ENCODE results near the gene AP5B1.
A peak's percentile ranks its signal among the peaks of the same experiment; 100 is the strongest.

The AP5B1 gene

GRCh38 chr11:65822776-65823528, 42.2 kb upstream of the AP5B1 start:
- no peak overlapping the region for H2BK120ac ChIP-seq (ENCODE audit: low read depth, low read length)
- no peak overlapping the region for H2BK12ac ChIP-seq (ENCODE audit: low read length in 2 of 2)
- DNase-seq = no peak
- 84% methylated on average over 15 of the region's 15 CpGs for WGBS
- H3K4me2 ChIP-seq (ENCODE audit: low read length, poor library complexity, severe bottlenecking) = no peak overlapping the region
- H2BK15ac ChIP-seq (ENCODE audit: low read depth, poor library complexity, severe bottlenecking) = no peak overlapping the region
- H3K27me3 ChIP-seq (ENCODE audit: control insufficient read depth in 1 of 2, insufficient read depth in 1 of 2, low read length in 2 of 2) = peaks cover 0 to 5% of the 10 kb centered on the region in 2 experiments
- no peak overlapping the region for H3K4ac ChIP-seq (ENCODE audit: low read depth in 1 of 2, low read length in 2 of 2)
- H3K27ac ChIP-seq (ENCODE audit: low read length, poor library complexity, severe bottlenecking) = no peak overlapping the region
- H3K36me3 ChIP-seq (ENCODE audit: control insufficient read depth in 1 of 2, insufficient read depth in 2 of 2, low read depth in 1 of 2, low read length in 2 of 2) = no peaks in the 10 kb centered on the region
- no peak overlapping the region for H2BK5ac ChIP-seq (ENCODE audit: low read depth, low read length, poor library complexity, severe bottlenecking)
- no peak overlapping the region for H3K14ac ChIP-seq (ENCODE audit: low read length in 2 of 2)
- no peak overlapping the region for H3K4me3 ChIP-seq (ENCODE audit: insufficient read depth in 1 of 2, low read depth in 1 of 2, low read length in 2 of 2)
- H2AFZ ChIP-seq (ENCODE audit: low read depth, low read length) = no peak overlapping the region
- no peak overlapping the region for H4K91ac ChIP-seq (ENCODE audit: low read length)
- H3K9me3 ChIP-seq (ENCODE audit: control insufficient read depth, low read length) = no peaks in the 10 kb centered on the region
- no peak overlapping the region for H2AK5ac ChIP-seq (ENCODE audit: low read length, severe bottlenecking)
- no peak overlapping the region for H3K9ac ChIP-seq (ENCODE audit: low read length)
- H3K18ac ChIP-seq (ENCODE audit: low read depth in 1 of 2, low read length in 2 of 2) = no peak overlapping the region
- H3K23ac ChIP-seq (ENCODE audit: low read length in 2 of 2) = no peak overlapping the region
- no peaks in the 10 kb centered on the region for H3K79me1 ChIP-seq (replicated peaks; ENCODE audit: low read length, poor library complexity, severe bottlenecking)
- H4K8ac ChIP-seq (ENCODE audit: low read length) = no peak overlapping the region
- no peaks in the 10 kb centered on the region for H3K4me1 ChIP-seq (ENCODE audit: control insufficient read depth, insufficient read depth, low read depth, low read length)

DNA sequence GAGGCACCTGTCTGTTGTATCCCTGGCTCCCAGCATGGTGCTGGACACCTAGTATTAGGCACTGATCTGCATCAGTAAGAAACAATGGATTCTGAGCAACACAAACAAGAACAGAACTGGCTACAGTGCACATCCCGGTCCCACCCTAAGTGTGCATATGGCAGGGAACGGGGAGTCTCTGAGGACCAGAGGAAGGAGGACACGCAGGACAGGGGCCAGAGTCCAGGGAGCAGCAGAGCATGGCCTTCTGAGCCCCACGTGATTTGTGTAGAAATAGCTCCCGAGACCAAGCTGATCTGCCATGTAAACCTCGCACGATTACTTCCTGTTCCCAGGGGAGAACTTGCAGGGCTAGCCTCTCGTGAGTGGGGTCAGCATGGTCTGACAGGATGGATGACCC, 40.3 kb upstream of the AP5B1 start:
- Histone ChIP-seq H2AK5ac (ENCODE audit: low read length, severe bottlenecking) (no peak overlapping the region), H2BK5ac (ENCODE audit: low read depth, low read length, poor library complexity, severe bottlenecking) (no peak overlapping the region), H4K8ac (ENCODE audit: low read length) (no peak overlapping the region), H3K4ac (ENCODE audit: low read depth in 1 of 2, low read length in 2 of 2) (no peak overlapping the region), H3K14ac (ENCODE audit: low read length in 2 of 2) (no peak overlapping the region), H3K36me3 (ENCODE audit: control insufficient read depth in 1 of 2, insufficient read depth in 2 of 2, low read depth in 1 of 2, low read length in 2 of 2) (no peaks in the 10 kb centered on the region), H3K18ac (ENCODE audit: low read depth in 1 of 2, low read length in 2 of 2) (no peak overlapping the region), H2BK12ac (ENCODE audit: low read length in 2 of 2) (no peak overlapping the region), H3K4me1 (ENCODE audit: control insufficient read depth, insufficient read depth, low read depth, low read length) (no peaks in the 10 kb centered on the region), H3K9ac (ENCODE audit: low read length) (no peak overlapping the region), H3K9me3 (ENCODE audit: control insufficient read depth, low read length) (no peaks in the 10 kb centered on the region), H2AFZ (ENCODE audit: low read depth, low read length) (no peak overlapping the region), H4K91ac (ENCODE audit: low read length) (no peak overlapping the region), H3K79me1 (replicated peaks; ENCODE audit: low read length, poor library complexity, severe bottlenecking) (no peaks in the 10 kb centered on the region), H2BK15ac (ENCODE audit: low read depth, poor library complexity, severe bottlenecking) (no peak overlapping the region), H3K23ac (ENCODE audit: low read length in 2 of 2) (no peak overlapping the region), H3K4me2 (ENCODE audit: low read length, poor library complexity, severe bottlenecking) (no peak overlapping the region), H2BK120ac (ENCODE audit: low read depth, low read length) (no peak overlapping the region), H3K27me3 (ENCODE audit: control insufficient read depth in 1 of 2, insufficient read depth in 1 of 2, low read length in 2 of 2) (no peaks in the 10 kb centered on the region), H3K27ac (ENCODE audit: low read length, poor library complexity, severe bottlenecking) (no peak overlapping the region), H3K4me3 (ENCODE audit: insufficient read depth in 1 of 2, low read depth in 1 of 2, low read length in 2 of 2) (no peak overlapping the region)
- no peak for DNase-seq
- WGBS = 47% methylated on average over 8 of the region's 8 CpGs

DNA sequence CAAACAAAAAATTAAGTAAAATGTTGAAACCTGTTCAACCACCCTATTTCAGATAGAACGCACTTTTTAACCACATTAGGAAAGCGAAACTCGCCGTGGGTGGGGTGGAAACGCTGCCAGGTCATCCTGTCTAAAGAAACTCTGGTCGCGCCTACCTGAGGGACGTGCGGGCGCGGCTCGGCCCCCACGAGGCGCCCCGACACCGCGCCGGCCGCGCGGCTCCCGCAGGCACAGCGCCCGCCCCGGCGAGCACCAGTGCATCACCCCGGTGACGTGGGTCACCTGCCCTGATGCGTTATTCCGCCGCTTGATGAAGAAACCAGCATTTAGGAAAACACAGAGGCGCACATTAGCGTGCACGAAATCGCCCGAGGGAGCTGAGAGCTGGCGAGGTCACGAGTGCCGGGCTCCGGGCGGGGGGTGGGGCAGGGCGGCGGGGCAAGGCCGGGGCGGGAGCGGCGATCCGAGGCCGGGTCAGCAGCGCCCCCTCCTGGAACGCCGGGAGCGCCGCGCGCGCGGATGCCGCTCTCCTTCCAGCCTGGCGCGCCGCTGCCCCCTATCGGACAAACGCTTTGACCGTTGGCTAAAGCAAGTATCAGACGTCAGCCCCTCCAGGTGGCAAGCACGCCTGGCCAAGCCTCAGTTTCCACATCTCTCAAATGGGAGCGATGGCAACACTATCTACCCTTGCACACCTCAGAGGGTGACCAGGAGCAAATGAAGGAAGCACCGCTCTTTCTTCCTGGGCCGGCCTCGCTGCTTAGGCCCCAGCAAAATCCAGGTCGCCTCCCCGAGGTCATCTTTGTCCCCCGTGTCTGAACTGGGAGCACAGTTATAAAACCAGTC, 37.3 kb upstream of the AP5B1 start:
- Histone ChIP-seq H3K23ac (ENCODE audit: low read length in 2 of 2) (peak overlapping the region in 1 of 2 experiments; percentile 73), H2BK15ac (ENCODE audit: low read depth, poor library complexity, severe bottlenecking) (peak overlapping the region; percentile 50), H3K4ac (ENCODE audit: low read depth in 1 of 2, low read length in 2 of 2) (peak overlapping the region; percentile 81 to 97), H3K4me3 (ENCODE audit: insufficient read depth in 1 of 2, low read depth in 1 of 2, low read length in 2 of 2) (peak overlapping the region; percentile 84 to 88), H2BK120ac (ENCODE audit: low read depth, low read length) (peak overlapping the region; percentile 71), H3K9me3 (ENCODE audit: control insufficient read depth, low read length) (no peaks in the 10 kb centered on the region), H3K36me3 (ENCODE audit: control insufficient read depth in 1 of 2, insufficient read depth in 2 of 2, low read depth in 1 of 2, low read length in 2 of 2) (peaks cover 4 to 8% of the 10 kb centered on the region in 2 experiments), H3K4me1 (ENCODE audit: control insufficient read depth, insufficient read depth, low read depth, low read length) (no peaks in the 10 kb centered on the region), H3K27me3 (ENCODE audit: control insufficient read depth in 1 of 2, insufficient read depth in 1 of 2, low read length in 2 of 2) (peaks cover 0 to 6% of the 10 kb centered on the region in 2 experiments), H2AK5ac (ENCODE audit: low read length, severe bottlenecking) (no peak overlapping the region), H2BK12ac (ENCODE audit: low read length in 2 of 2) (peak overlapping the region in 1 of 2 experiments; percentile 85), H4K8ac (ENCODE audit: low read length) (peak overlapping the region; percentile 80), H2AFZ (ENCODE audit: low read depth, low read length) (peak overlapping the region; percentile 67), H3K18ac (ENCODE audit: low read depth in 1 of 2, low read length in 2 of 2) (peak overlapping the region; percentile 90 to 99), H3K14ac (ENCODE audit: low read length in 2 of 2) (peak overlapping the region in 1 of 2 experiments; percentile 100), H3K27ac (ENCODE audit: low read length, poor library complexity, severe bottlenecking) (no peak overlapping the region), H2BK5ac (ENCODE audit: low read depth, low read length, poor library complexity, severe bottlenecking) (peak overlapping the region; percentile 75), H4K91ac (ENCODE audit: low read length) (peak overlapping the region; percentile 79), H3K79me1 (replicated peaks; ENCODE audit: low read length, poor library complexity, severe bottlenecking) (no peaks in the 10 kb centered on the region), H3K4me2 (ENCODE audit: low read length, poor library complexity, severe bottlenecking) (peak overlapping the region; percentile 94), H3K9ac (ENCODE audit: low read length) (peak overlapping the region; percentile 96)
- 7% methylated on average over 70 of the region's 74 CpGs for WGBS
- peak; percentile 82 for DNase-seq

GRCh38 chr11:65817312-65817834, 36.6 kb upstream of the AP5B1 start:
- no peaks in the 10 kb centered on the region for H3K9me3 ChIP-seq (ENCODE audit: control insufficient read depth, low read length)
- no peak overlapping the region for H2AFZ ChIP-seq (ENCODE audit: low read depth, low read length)
- H3K27ac ChIP-seq (ENCODE audit: low read length, poor library complexity, severe bottlenecking) = no peak overlapping the region
- no peak overlapping the region for H2AK5ac ChIP-seq (ENCODE audit: low read length, severe bottlenecking)
- H3K9ac ChIP-seq (ENCODE audit: low read length) = peak overlapping the region; percentile 96
- H2BK120ac ChIP-seq (ENCODE audit: low read depth, low read length) = no peak overlapping the region
- H2BK12ac ChIP-seq (ENCODE audit: low read length in 2 of 2) = no peak overlapping the region
- WGBS = 69% methylated on average over 5 of the region's 5 CpGs
- no peak overlapping the region for H3K14ac ChIP-seq (ENCODE audit: low read length in 2 of 2)
- peak overlapping the region in 1 of 2 experiments; percentile 88 for H3K4me3 ChIP-seq (ENCODE audit: insufficient read depth in 1 of 2, low read depth in 1 of 2, low read length in 2 of 2)
- H3K18ac ChIP-seq (ENCODE audit: low read depth in 1 of 2, low read length in 2 of 2) = no peak overlapping the region
- H3K27me3 ChIP-seq (ENCODE audit: control insufficient read depth in 1 of 2, insufficient read depth in 1 of 2, low read length in 2 of 2) = peaks cover 0 to 6% of the 10 kb centered on the region in 2 experiments
- H3K4me1 ChIP-seq (ENCODE audit: control insufficient read depth, insufficient read depth, low read depth, low read length) = no peaks in the 10 kb centered on the region
- peaks cover 4 to 8% of the 10 kb centered on the region in 2 experiments for H3K36me3 ChIP-seq (ENCODE audit: control insufficient read depth in 1 of 2, insufficient read depth in 2 of 2, low read depth in 1 of 2, low read length in 2 of 2)
- no peak overlapping the region for H3K23ac ChIP-seq (ENCODE audit: low read length in 2 of 2)
- H3K4me2 ChIP-seq (ENCODE audit: low read length, poor library complexity, severe bottlenecking) = peak overlapping the region; percentile 2
- H4K91ac ChIP-seq (ENCODE audit: low read length) = no peak overlapping the region
- H2BK15ac ChIP-seq (ENCODE audit: low read depth, poor library complexity, severe bottlenecking) = no peak overlapping the region
- DNase-seq = peak; percentile 37
- H3K4ac ChIP-seq (ENCODE audit: low read depth in 1 of 2, low read length in 2 of 2) = no peak overlapping the region
- no peak overlapping the region for H2BK5ac ChIP-seq (ENCODE audit: low read depth, low read length, poor library complexity, severe bottlenecking)
- no peaks in the 10 kb centered on the region for H3K79me1 ChIP-seq (replicated peaks; ENCODE audit: low read length, poor library complexity, severe bottlenecking)
- no peak overlapping the region for H4K8ac ChIP-seq (ENCODE audit: low read length)

Measured in mesenchymal stem cell (in vitro differentiated cells and primary cell).